Prostate gland (tissue), 2 donors: Measurements from ENCODE around the gene USP32. TPM values are rescaled to one million over a fixed set of nuclear protein-coding genes. Genes with fewer than 3 reads are reported as not detected.
"Not testable (repeated sequence)": the region's sequence is repeated elsewhere in the genome, so short reads cannot be mapped to it uniquely, and the experiment has no call there.

Source experiments
- DNase-seq: peaks from one replicate; pipeline ENCODE4 v3.0.0-alpha.2; 2019; ENCODE audit warnings: low spot score
- H3K27ac ChIP-seq, 2 donors: fragments of 200-600 bp; sonication (generic); 2 replicates each; pipeline ENCODE4 v1.5.1; 2017 to 2019
- H3K27me3 ChIP-seq: fragments of 200-600 bp; sonication (generic); replicated peaks from 2 replicates; pipeline ENCODE4 v1.5.1; 2019; ENCODE audit not compliant: insufficient read depth
- H3K36me3 ChIP-seq, 2 donors: fragments of 200-600 bp; sonication (generic); 1 replicate in 1 of 2; 2 replicates in 1 of 2; pipeline versions ENCODE4 v1.5.1 to v1.8.1; 2017 to 2019
- H3K4me1 ChIP-seq: fragments of 200-600 bp; sonication (generic); replicated peaks from 2 replicates; pipeline ENCODE4 v1.5.1; 2019
- H3K4me3 ChIP-seq, 2 donors: fragments of 200-600 bp; sonication (generic); 2 replicates each; pipeline ENCODE4 v1.5.1; 2017 to 2019
- H3K9me3 ChIP-seq: fragments of 200-600 bp; sonication (generic); 2 replicates; pipeline ENCODE4 v1.5.1; 2017
- POLR2A ChIP-seq: fragments of 450-650 bp; IDR thresholded peaks from one replicate; pipeline ENCODE4 v1.6.1; 2016; ENCODE audit warnings: antibody characterized with exemption, mild to moderate bottlenecking
- POLR2AphosphoS5 ChIP-seq: sonication (generic); formaldehyde crosslinking; IDR thresholded peaks from one replicate; pipeline ENCODE4 v1.6.1; 2017; ENCODE audit warnings: antibody characterized with exemption
- whole genome bisulfite sequencing: methylation state at CpG from one replicate; pipeline ENCODE4 v1.1.5; 2018; 5-methylcytosine and 5-hydroxymethylcytosine counted together
- intact Hi-C: fragments of 100-400 bp; cut with DNase I; formaldehyde crosslinking; loops from one replicate; pipeline ENCODE4 v1.14.2; 2022
- total RNA-seq, 2 donors: library from RNA; depleted of rRNA; stranded (reverse); fragments of >200 nt; gene quantifications; one replicate each; pipeline ENCODE4 v1.1.0, GENCODE V29; 2016
- TF ChIP-seq, protein P1 (sequence below), 4 experiments: fragments of 200-600 bp in 2 of 4; fragments of 450-650 bp in 2 of 4; sonication (generic) in 2 of 4; IDR thresholded peaks; 1 replicate in 3 of 4; 2 replicates in 1 of 4; pipeline ENCODE4 v1.5.1; 2016 to 2019; ENCODE audit warnings: antibody characterized with exemption in 4 of 4, mild to moderate bottlenecking in 2 of 4, moderate library complexity in 2 of 4

Gene USP32
- total RNA-seq, 2 donors from 2014 or later, result 21.8 to 59.3 TPM

DNA sequence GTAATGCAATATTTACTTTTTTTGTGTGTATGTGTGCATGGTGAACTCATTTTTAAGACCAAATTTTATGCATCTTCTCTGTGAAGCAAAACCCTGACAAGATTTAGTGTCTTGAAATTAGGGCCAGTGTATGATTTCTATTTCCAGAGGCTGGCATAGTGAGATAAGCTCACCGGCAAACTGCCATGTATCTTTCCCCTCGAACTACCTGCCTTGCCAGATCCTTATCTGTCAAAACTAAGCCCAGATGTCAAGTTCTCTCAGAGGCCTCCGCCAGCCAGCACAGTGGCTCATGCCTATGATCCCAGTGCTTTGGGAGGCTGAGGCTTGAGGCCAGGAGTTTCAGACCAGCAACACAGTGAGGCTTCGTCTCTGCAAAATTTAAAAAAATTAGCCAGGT, 10.0 kb downstream of the USP32 start:
- H3K27me3 ChIP-seq, result no peaks in the 10 kb centered on the region
- no peaks in the 10 kb centered on the region for H3K36me3 ChIP-seq
- TF ChIP-seq POLR2A (no peak), POLR2AphosphoS5 (no peak)
- TF ChIP-seq, protein P1, sequence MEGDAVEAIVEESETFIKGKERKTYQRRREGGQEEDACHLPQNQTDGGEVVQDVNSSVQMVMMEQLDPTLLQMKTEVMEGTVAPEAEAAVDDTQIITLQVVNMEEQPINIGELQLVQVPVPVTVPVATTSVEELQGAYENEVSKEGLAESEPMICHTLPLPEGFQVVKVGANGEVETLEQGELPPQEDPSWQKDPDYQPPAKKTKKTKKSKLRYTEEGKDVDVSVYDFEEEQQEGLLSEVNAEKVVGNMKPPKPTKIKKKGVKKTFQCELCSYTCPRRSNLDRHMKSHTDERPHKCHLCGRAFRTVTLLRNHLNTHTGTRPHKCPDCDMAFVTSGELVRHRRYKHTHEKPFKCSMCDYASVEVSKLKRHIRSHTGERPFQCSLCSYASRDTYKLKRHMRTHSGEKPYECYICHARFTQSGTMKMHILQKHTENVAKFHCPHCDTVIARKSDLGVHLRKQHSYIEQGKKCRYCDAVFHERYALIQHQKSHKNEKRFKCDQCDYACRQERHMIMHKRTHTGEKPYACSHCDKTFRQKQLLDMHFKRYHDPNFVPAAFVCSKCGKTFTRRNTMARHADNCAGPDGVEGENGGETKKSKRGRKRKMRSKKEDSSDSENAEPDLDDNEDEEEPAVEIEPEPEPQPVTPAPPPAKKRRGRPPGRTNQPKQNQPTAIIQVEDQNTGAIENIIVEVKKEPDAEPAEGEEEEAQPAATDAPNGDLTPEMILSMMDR (IDR thresholded peaks at IDR 0.05), result no peak
- no peaks in the 10 kb centered on the region for H3K4me1 ChIP-seq
- no peak for DNase-seq
- H3K9me3 ChIP-seq, result no peaks in the 10 kb centered on the region
- H3K4me3 ChIP-seq, result no peak overlapping the region
- 62% methylated on average over 4 of the region's 4 CpGs for WGBS
- no peak overlapping the region for H3K27ac ChIP-seq
- intact Hi-C loops, result no loop called here

- H3K36me3 ChIP-seq, H3K4me3 ChIP-seq, H3K9me3 ChIP-seq, H3K27me3 ChIP-seq, DNase-seq, H3K27ac ChIP-seq, H3K4me1 ChIP-seq, intact Hi-C loops: not testable (repeated sequence)
- WGBS, result 24% methylated on average over 3 of the region's 3 CpGs
Observed at GRCh38 chr17:60379461-60379860, 12.5 kb downstream of the USP32 start.

GRCh38 chr17:60378187-60378586, 13.7 kb downstream of the USP32 start:
- H3K4me1 ChIP-seq, H3K27ac ChIP-seq, H3K27me3 ChIP-seq, H3K9me3 ChIP-seq, H3K4me3 ChIP-seq, intact Hi-C loops, H3K36me3 ChIP-seq, DNase-seq: not testable (repeated sequence)
- WGBS, result 97% methylated on average over 1 of the region's 1 CpG

- Histone ChIP-seq H3K4me3 (no peak overlapping the region), H3K27me3 (no peaks in the 10 kb centered on the region), H3K9me3 (no peaks in the 10 kb centered on the region), H3K36me3 (no peaks in the 10 kb centered on the region), H3K4me1 (no peaks in the 10 kb centered on the region), H3K27ac (no peak overlapping the region)
- 95% methylated on average over 6 of the region's 6 CpGs for WGBS
- intact Hi-C loops, result no loop called here
- TF ChIP-seq, protein P1 (IDR thresholded peaks at IDR 0.05), result no peak
- TF ChIP-seq POLR2A (no peak), POLR2AphosphoS5 (no peak)
- no peak for DNase-seq
Observed at GRCh38 chr17:60372790-60373483, 19.0 kb downstream of the USP32 start.

DNA sequence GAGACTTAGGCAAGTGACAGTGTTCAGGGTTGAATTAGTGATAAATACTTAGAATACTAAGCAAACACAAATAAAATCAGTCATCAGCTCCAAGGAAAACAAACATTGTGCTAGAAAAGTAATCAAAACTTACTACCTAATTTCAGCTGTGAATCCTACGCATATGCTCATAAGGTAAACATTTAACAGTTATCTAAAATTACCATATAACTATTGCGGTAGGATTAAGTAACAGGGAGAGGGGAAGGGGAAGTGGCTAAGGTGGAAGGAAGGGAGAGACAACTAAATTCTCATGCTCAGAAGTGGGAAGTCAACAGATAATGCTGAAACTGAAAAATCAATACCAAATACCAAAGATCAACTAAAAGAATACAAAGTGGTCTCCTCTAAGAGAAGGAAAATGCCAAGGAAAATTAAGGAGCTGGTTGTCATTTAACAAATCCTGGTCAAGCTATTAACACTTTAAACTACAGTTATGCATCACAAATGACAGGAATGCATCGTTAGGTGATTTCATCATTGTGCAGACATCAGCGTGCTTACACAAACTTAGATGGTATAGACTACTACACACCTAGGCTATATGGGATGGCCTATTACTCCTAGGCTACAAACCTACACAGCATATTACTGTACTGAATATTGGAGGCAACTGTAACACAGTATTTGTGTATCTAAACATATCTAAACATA, 20.0 kb downstream of the USP32 start:
- 61% methylated on average over 4 of the region's 4 CpGs for WGBS
- H3K27ac ChIP-seq, result no peak overlapping the region

More for the DNA sequence above, 20.0 kb downstream of the USP32 start:
- Histone ChIP-seq H3K4me1 (no peaks in the 10 kb centered on the region), H3K27me3 (no peaks in the 10 kb centered on the region), H3K36me3 (no peaks in the 10 kb centered on the region), H3K4me3 (no peak overlapping the region), H3K9me3 (no peaks in the 10 kb centered on the region)
- TF ChIP-seq, protein P1 (IDR thresholded peaks at IDR 0.05), result no peak
- TF ChIP-seq POLR2AphosphoS5 (no peak), POLR2A (no peak)
- no peak for DNase-seq
- intact Hi-C loops, result no loop called here
